Activated CD8-positive, alpha-beta memory T cell treated with anti-CD3 and anti-CD28 coated beads, Interleukin-2, amount 10 ng/mL, durations not matched to agents 7 days and 5 days (primary cell): ENCODE results near the gene C17orf113. TPM values are rescaled to one million over a fixed set of nuclear protein-coding genes. Genes with fewer than 3 reads are reported as not detected.
A peak's percentile ranks its signal among the peaks of the same experiment; 100 is the strongest.

Experiments used
- ATAC-seq: fragments of 150-1000 bp; cut with Tn5 transposase; one replicate; pipeline ENCODE4 v1.10.0; 2021; ENCODE audit warnings: moderate library complexity
- CTCF ChIA-PET: fragments of 350-600 bp; sonication (Branson Sonifier 250); formaldehyde crosslinking; loops from one replicate; lab custom pipeline; 2021; ENCODE audit warnings: antibody characterized with exemption; lab: Charles Lee
- DNase-seq: peaks from one replicate; pipeline ENCODE4 v3.0.0-alpha.2; 2020
- H3K27ac Mint-ChIP-seq: one replicate; pipeline ENCODE4 v1.8.0; 2021; ENCODE audit warnings: mild to moderate bottlenecking, mixed read lengths
- H3K27me3 Mint-ChIP-seq: one replicate; pipeline ENCODE4 v1.8.0; 2021; ENCODE audit warnings: mixed read lengths
- H3K36me3 Mint-ChIP-seq: one replicate; pipeline ENCODE4 v1.8.0; 2021; ENCODE audit warnings: mild to moderate bottlenecking, mixed read lengths
- H3K4me1 Mint-ChIP-seq: one replicate; pipeline ENCODE4 v1.8.0; 2021; ENCODE audit warnings: mixed read lengths
- H3K4me3 Mint-ChIP-seq: one replicate; pipeline ENCODE4 v1.8.0; 2021; ENCODE audit warnings: mild to moderate bottlenecking, moderate library complexity, mixed read lengths
- H3K9me3 Mint-ChIP-seq: one replicate; pipeline ENCODE4 v1.8.0; 2022; ENCODE audit warnings: low read depth, mixed read lengths
- total RNA-seq, 2 experiments: library from RNA; stranded (reverse); gene quantifications; one replicate each; pipeline ENCODE4 v1.2.3, GENCODE V29; 2021

Gene C17orf113
- total RNA-seq, 2 experiments from 2014 or later = 0.14 to 0.23 TPM

DNA sequence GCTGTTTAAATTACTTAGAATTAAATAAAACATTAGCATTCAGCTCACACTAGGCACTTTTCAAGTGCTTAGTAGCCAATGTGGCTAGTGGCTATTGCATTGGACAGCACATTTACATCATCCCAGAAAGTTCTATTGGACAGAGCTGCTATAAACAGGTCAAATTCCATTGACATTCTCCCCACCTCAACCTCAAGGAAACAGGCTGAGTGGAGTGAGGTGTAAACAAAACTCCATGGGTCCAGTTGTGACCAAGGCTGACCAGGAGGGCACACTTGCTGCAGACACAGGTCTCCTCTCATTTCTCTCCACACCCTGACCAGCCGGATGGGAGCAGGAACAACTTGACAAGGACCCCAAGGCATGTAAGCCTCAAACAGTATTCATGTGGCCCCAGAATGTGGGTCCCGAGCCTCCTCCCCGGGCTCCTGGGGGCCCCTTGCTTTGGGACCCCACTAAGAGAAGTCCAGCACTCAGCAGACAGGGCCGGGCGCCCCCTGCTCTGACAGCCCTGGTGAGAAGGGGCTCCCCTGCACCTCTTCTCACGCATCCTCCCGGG is 488 bp downstream of the C17orf113 start:
- Mint-ChIP-seq H3K4me1 (peaks cover 4% of the 10 kb centered on the region), H3K27ac (no peak overlapping the region), H3K27me3 (peaks cover 49% of the 10 kb centered on the region), H3K36me3 (no peaks in the 10 kb centered on the region), H3K9me3 (no peaks in the 10 kb centered on the region), H3K4me3 (peak overlapping the region; percentile 39)
- peak; percentile 16 for ATAC-seq
- DNase-seq = no peak
- CTCF ChIA-PET = interaction anchor here (0.8 to 1.5 kb wide), 7 partner anchors 16 to 89 kb away, joined by 3 to 6 read pairs (median 3); no protein-coding TSS in a partner anchor

DNA sequence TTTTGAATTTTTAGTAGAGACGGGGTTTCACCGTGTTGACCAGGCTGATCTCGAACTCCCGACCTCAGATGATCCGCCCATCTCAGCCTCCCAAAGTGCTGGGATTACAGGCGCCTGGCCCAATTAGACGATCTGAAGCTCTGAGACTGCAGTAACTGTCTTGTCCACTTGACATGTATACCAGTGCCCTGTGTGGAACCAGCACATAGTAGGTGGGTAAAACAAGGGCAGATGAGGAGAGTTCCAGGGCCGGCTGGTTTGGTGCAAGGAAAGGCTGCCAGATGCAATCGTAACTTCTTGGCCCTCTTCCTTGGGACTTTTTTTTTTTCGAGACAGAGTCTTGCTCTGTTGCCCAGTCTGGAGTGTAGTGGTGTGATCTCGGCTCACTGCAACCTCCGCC is 3.1 kb downstream of the C17orf113 start:
- Mint-ChIP-seq H3K9me3 (no peaks in the 10 kb centered on the region), H3K27ac (no peak overlapping the region), H3K36me3 (no peaks in the 10 kb centered on the region), H3K27me3 (peaks cover 32% of the 10 kb centered on the region), H3K4me1 (peaks cover 4% of the 10 kb centered on the region), H3K4me3 (no peak overlapping the region)
- no peak for DNase-seq
- CTCF ChIA-PET = interaction anchor here (1.4 kb wide), 1 partner anchor 9 kb away, joined by 3 read pairs; no protein-coding TSS in a partner anchor
- ATAC-seq = no peak

DNA sequence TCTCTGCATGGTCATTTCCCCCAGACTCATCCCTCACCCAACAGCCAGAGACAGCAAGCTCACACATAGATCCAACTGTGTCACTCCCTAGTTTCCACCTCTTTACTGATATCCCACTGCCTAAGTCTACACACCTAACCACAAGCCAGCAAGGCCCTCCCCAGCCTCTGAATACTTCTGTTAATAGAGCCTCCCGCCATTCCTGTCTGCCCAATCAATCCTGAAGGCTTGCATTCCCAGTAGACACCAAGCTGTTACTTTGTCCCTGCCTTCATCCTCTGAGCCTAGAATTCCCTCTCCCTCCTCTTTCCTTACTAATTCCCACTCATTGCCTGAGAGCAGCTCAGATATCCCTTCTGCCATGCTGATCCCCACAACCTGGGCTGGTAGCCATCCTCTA is 4.7 kb downstream of the C17orf113 start:
- Mint-ChIP-seq H3K4me1 (peaks cover 2% of the 10 kb centered on the region), H3K27ac (no peak overlapping the region), H3K27me3 (peaks cover 15% of the 10 kb centered on the region), H3K36me3 (no peaks in the 10 kb centered on the region), H3K9me3 (no peaks in the 10 kb centered on the region), H3K4me3 (no peak overlapping the region)
- ATAC-seq (no peak), DNase-seq (no peak)
- CTCF ChIA-PET = interaction anchor here (1.3 kb wide), 1 partner anchor 82 kb away, joined by 3 read pairs; no protein-coding TSS in a partner anchor

DNA sequence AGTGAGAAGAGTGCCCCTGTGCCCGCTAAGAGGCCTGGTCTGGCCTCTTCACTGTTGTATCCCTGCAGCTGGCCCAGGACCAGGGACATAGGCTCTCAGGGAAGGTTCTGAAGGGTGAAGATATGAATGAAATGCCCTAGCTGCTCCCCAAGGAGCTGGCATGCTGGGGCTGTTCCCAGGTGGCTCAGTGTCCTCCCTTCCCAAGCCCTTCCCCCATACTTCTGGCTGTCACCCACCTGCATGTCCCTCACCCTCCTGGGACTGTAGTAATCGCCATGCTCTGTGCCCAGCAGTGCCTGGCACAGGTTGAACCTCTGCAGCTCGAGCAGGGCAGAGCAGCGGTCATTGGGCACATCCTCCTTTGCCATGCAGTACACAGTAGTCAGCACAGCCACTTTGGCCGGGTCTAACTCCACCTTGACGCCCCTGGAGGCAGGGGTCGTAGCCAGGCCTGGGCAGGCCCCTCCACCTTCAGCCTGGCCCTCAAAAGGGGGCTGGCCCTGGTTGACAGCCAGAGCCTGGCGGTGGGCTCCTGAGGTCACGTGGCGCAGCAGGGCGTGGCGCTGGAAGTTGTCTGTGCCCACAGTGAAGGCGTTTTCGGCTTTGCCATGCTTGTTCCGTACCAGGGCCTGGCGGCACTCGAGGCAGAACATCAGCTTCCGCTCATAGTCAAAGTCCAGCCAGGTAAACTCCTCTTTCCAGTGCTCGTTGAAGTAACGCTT is 7.6 kb downstream of the C17orf113 start:
- CTCF ChIA-PET = interaction anchor here (1.0 to 2.0 kb wide), 2 partner anchors 20 to 576 kb away, joined by 3 to 6 read pairs; no protein-coding TSS in a partner anchor
- no peaks in the 10 kb centered on the region for H3K36me3 Mint-ChIP-seq
- H3K4me3 Mint-ChIP-seq = no peak overlapping the region
- H3K27ac Mint-ChIP-seq = no peak overlapping the region
- no peak for DNase-seq
- H3K4me1 Mint-ChIP-seq = no peaks in the 10 kb centered on the region
- ATAC-seq = no peak
- H3K9me3 Mint-ChIP-seq = no peaks in the 10 kb centered on the region
- peaks cover 6% of the 10 kb centered on the region for H3K27me3 Mint-ChIP-seq

DNA sequence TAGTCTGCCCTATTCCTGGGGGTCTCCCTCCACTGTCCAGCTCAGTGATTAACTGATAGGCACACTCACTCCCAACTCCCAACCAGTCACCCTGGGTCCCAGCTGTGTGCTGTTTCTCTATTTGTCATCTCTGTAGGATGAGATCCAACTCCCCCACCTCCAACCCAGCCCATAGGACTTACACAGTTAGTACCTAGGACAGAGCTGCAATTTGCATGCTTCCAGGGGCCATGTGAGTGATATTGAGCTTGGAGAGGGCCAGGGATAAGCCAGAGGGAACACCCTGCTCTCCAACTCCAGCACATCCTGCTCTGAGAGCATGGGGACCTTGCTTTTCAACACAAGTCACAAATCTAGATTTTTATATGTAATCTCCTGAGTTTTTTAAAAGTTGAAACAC is 8.8 kb downstream of the C17orf113 start:
- ATAC-seq = no peak
- H3K4me3 Mint-ChIP-seq = no peak overlapping the region
- H3K4me1 Mint-ChIP-seq = no peaks in the 10 kb centered on the region
- no peaks in the 10 kb centered on the region for H3K9me3 Mint-ChIP-seq
- CTCF ChIA-PET = interaction anchor here (0.6 to 2.0 kb wide), 7 partner anchors 11 to 577 kb away, joined by 3 to 6 read pairs (median 3); no protein-coding TSS in a partner anchor
- no peak overlapping the region for H3K27ac Mint-ChIP-seq
- peaks cover 6% of the 10 kb centered on the region for H3K27me3 Mint-ChIP-seq
- no peak for DNase-seq
- no peaks in the 10 kb centered on the region for H3K36me3 Mint-ChIP-seq

DNA sequence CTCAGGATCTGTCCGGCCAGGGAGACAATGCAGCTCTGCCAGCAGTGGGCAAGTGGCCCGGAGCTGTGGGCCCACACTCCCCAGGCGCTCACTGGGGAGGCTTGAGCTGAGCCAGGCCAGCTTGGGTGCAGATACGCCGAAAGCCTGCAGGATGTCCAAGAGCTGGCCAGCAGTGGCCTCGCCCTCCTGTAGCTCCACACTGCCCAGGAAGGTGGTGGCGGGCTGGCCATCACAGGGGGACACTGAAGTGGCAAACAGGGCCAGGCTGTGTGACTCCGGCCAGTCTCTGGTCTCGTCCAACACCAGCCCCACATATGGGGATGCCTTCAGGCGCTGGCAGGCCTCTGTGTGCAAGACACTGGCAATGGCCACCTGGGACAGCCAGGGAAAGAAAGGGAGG is 9.6 kb downstream of the C17orf113 start:
- Mint-ChIP-seq H3K9me3 (no peaks in the 10 kb centered on the region), H3K4me3 (no peak overlapping the region), H3K4me1 (no peaks in the 10 kb centered on the region), H3K27me3 (peaks cover 6% of the 10 kb centered on the region), H3K27ac (no peak overlapping the region), H3K36me3 (no peaks in the 10 kb centered on the region)
- DNase-seq (no peak), ATAC-seq (no peak)
- CTCF ChIA-PET = interaction anchor here (0.6 to 2.0 kb wide), 7 partner anchors 10 to 123 kb away, joined by 3 to 6 read pairs (median 4); partner anchors contain the start of gene NKIRAS2

DNA sequence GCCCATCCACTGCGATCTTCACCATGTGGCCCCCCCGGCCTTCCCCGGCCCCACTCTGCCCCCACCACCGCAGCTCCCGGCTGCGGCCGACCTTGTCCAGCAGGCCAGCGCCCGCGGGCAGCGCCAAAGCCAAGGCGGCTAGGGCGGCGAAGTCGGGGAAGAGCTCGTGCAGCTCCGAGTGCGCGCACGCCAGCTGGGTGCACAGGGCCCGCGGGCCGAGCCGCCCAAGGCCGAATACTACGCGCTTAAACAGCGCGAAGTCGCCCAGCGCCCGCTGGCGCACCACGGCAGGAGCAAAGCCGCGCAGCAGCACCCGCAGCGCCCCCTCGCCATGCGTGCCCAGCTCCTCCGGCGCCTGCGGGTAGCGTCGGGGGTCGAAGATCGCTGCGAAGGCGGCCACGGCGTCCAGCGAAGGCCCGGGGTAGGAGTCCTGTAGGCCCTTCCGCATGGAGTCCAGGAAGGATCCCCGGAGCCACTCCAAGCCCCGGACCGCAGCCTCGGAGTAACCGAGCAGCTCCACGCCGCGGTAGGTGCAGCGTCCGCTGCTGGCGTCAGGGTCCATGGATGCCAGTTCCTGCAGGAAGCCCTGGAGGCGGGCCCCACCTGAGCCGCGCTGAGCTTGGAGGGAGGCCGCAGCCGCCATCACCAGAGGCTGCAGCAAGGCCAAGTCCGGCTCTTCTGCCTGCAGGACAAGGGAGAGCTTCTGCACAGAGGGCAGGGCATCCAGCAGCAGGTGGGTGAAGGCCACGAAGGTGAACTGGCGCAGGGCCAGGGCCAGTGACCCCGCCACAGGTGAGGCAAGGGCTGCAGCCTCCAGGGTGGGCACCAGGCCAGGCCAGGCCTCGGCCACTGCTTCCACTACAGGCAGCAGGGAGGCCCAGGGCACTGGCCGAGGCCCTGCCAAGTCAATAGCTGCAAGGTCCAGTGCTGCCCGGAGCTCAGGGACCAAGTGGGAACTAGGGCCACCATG is 10.3 kb downstream of the C17orf113 start:
- DNase-seq = no peak
- peaks cover 6% of the 10 kb centered on the region for H3K27me3 Mint-ChIP-seq
- no peaks in the 10 kb centered on the region for H3K36me3 Mint-ChIP-seq
- CTCF ChIA-PET = interaction anchor here (0.6 to 2.0 kb wide), 7 partner anchors 9 to 76 kb away, joined by 3 to 6 read pairs (median 4); partner anchors contain the start of genes DHX58 and NKIRAS2
- no peaks in the 10 kb centered on the region for H3K9me3 Mint-ChIP-seq
- H3K27ac Mint-ChIP-seq = no peak overlapping the region
- no peak overlapping the region for H3K4me3 Mint-ChIP-seq
- no peaks in the 10 kb centered on the region for H3K4me1 Mint-ChIP-seq
- ATAC-seq = no peak

DNA sequence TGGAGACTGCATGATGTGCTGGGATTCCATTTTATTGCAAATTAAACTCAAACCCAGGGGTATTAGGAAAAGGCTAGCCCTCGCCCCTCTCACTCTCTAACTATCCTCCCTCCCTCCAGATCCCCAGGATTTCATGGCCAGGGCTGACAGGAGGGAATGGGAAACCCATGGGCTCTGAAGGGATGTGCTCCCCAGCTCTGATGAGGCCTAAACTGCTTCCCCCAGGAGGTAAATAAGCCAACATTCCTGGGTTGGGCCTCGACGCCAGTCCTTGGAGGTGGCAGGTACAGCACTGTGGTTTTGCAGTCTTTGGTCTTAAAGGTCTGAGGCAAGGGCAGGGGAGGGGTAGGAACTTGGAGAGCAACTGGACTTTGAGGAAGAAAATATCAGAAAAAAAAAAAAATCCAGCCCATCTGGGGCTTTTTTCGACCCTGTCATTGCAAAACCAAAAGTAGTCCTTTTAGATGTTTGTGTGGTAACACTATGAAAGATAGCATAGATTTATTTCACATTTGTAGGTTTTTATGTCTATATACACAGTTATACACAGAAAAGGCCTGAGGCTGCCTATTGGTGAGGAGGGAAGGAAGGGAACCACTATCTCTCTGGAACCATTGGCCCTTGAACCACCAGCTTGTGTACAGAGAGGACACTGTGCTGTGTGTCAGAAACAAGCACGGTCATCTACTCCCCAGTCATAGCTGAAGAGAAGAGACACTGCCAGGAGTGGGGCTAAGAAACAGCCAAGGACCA is 12.0 kb downstream of the C17orf113 start:
- Mint-ChIP-seq H3K9me3 (no peaks in the 10 kb centered on the region), H3K4me1 (peaks cover 7% of the 10 kb centered on the region), H3K27me3 (peaks cover 8% of the 10 kb centered on the region), H3K36me3 (no peaks in the 10 kb centered on the region), H3K27ac (no peak overlapping the region), H3K4me3 (no peak overlapping the region)
- DNase-seq (no peak), ATAC-seq (no peak)
- CTCF ChIA-PET = interaction anchor here (0.8 to 1.3 kb wide), 3 partner anchors 9 to 184 kb away, joined by 3 to 4 read pairs (median 3); no protein-coding TSS in a partner anchor

DNA sequence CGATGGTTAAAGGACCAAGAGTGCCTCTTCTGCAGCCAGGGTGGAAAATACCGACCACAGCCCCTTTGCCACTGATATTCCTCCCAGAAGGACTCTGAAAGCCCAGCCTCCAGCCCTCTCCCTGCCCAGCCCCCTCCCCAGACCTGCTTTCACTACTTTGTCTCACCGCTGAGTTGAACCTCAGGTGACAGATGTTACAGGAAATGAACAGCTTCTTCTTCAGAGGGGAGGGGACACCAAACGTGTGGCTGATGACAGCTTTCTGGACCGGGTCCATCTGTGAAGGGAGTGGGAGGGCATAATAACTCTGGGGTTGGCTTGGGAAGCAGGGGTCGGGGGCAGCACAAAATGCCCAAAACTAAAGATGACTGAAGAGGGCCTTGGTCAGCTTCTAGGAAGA is 16.3 kb downstream of the C17orf113 start:
- peaks cover 7% of the 10 kb centered on the region for H3K4me1 Mint-ChIP-seq
- no peaks in the 10 kb centered on the region for H3K9me3 Mint-ChIP-seq
- H3K36me3 Mint-ChIP-seq = no peaks in the 10 kb centered on the region
- no peak for DNase-seq
- no peak for ATAC-seq
- no peak overlapping the region for H3K27ac Mint-ChIP-seq
- no peak overlapping the region for H3K4me3 Mint-ChIP-seq
- CTCF ChIA-PET = interaction anchor here (0.9 to 2.1 kb wide), 7 partner anchors 9 to 373 kb away, joined by 3 to 6 read pairs (median 3); partner anchors contain the start of gene NKIRAS2
- H3K27me3 Mint-ChIP-seq = peaks cover 8% of the 10 kb centered on the region

DNA sequence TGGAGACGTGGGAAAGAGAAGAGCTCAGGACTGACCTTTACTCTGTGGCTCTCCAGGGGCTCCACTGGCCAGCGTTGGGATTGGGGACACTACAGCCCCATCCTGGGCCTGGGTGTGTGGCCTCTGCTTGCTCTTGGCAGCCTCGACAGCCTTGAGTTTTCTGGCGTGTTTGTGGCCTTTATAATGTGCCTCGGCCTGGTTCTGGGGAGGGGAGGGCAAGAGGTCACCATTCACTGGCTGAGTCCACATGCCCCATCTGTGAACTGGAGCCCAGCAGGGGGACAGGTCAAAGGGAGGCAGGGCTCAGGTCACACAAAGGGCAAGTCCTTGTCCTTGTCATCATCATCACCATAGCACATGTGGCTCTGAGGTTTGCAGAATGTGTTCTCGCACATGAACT is 18.8 kb downstream of the C17orf113 start:
- Mint-ChIP-seq H3K27ac (no peak overlapping the region), H3K27me3 (peaks cover 6% of the 10 kb centered on the region), H3K4me1 (peaks cover 7% of the 10 kb centered on the region), H3K36me3 (no peaks in the 10 kb centered on the region), H3K9me3 (no peaks in the 10 kb centered on the region), H3K4me3 (no peak overlapping the region)
- ATAC-seq = no peak
- DNase-seq = no peak
- CTCF ChIA-PET = interaction anchor here (1.5 to 2.1 kb wide), 3 partner anchors 11 to 150 kb away, joined by 3 to 10 read pairs (median 7); partner anchors contain the start of gene NKIRAS2

DNA sequence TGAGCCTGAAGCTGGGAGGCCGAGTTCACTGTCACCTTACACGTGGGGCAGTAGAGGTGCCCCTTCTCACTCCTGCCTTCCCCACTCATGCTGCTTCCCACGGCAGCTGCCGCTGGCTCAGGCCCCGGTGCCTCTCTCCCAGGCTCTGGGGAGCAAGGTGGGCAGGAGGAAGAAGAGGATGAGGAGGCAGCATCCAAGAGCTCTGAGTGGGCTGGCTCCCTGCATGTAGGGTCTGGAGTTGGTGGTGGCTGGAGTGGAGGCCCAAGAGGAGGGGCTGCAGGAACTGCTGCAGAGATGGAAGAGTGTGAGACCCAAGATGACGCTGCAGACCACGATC is 21.6 kb downstream of the C17orf113 start:
- H3K27ac Mint-ChIP-seq = no peak overlapping the region
- no peak overlapping the region for H3K4me3 Mint-ChIP-seq
- H3K36me3 Mint-ChIP-seq = peaks cover 6% of the 10 kb centered on the region
- no peak for ATAC-seq
- H3K4me1 Mint-ChIP-seq = peaks cover 5% of the 10 kb centered on the region
- DNase-seq = no peak
- CTCF ChIA-PET = interaction anchor here (0.6 to 1.4 kb wide), 3 partner anchors 9 to 342 kb away, joined by 3 to 4 read pairs (median 4); partner anchors contain the start of genes NKIRAS2 and ODAD4
- no peaks in the 10 kb centered on the region for H3K9me3 Mint-ChIP-seq
- peaks cover 4% of the 10 kb centered on the region for H3K27me3 Mint-ChIP-seq
